HCT116 (cell line): ENCODE measurements around the gene TMSB4X.

Source experiments
- ELF1 ChIP-seq: IDR thresholded peaks from 2 replicates; pipeline ENCODE4 v1.6.1; 2012; ENCODE audit warnings: low read depth, borderline replicate concordance
- EZH2 ChIP-seq: fragments of 200-600 bp; sonication (generic); IDR thresholded peaks from 2 replicates; pipeline ENCODE4 v1.6.1; 2017; ENCODE audit warnings: antibody characterized with exemption, mixed run types
- JUND ChIP-seq: IDR thresholded peaks from 2 replicates; pipeline ENCODE4 v1.6.1; 2012
- MAX ChIP-seq: IDR thresholded peaks from 2 replicates; pipeline ENCODE4 v1.6.1; 2012
- POLR2A ChIP-seq: IDR thresholded peaks from 2 replicates; pipeline ENCODE4 v1.7.0; 2011; ENCODE audit warnings: borderline replicate concordance; ENCODE audit not compliant: insufficient read depth, insufficient read length; ENCODE audit errors: extremely low read depth
- RAD21 ChIP-seq: IDR thresholded peaks from 2 replicates; pipeline ENCODE4 v1.6.1; 2012; ENCODE audit warnings: low read depth, mild to moderate bottlenecking
- SIN3A ChIP-seq: IDR thresholded peaks from 2 replicates; pipeline ENCODE4 v1.6.1; 2012; ENCODE audit warnings: low read depth
- TCF7L2 ChIP-seq: IDR thresholded peaks from 2 replicates; pipeline ENCODE4 v1.7.0; 2011; ENCODE audit warnings: borderline replicate concordance, inconsistent platforms; ENCODE audit not compliant: insufficient read depth, insufficient read length; ENCODE audit errors: extremely low read depth
- YY1 ChIP-seq: IDR thresholded peaks from 2 replicates; pipeline ENCODE4 v1.6.1; 2011; ENCODE audit warnings: low read length, low read depth, moderate library complexity, mild to moderate bottlenecking; ENCODE audit not compliant: insufficient replicate concordance; ENCODE audit errors: extremely low read depth
- ZNF274 ChIP-seq: fragments of 200-500 bp; sonication (Bioruptor generic); IDR thresholded peaks from 2 replicates; pipeline ENCODE4 v1.6.1; 2014; ENCODE audit warnings: mild to moderate bottlenecking, low read depth, low read length, inconsistent platforms
- TF ChIP-seq, protein P1 (sequence below), 3 experiments: fragments of 200-600 bp in 1 of 3; sonication (generic) in 1 of 3; IDR thresholded peaks in 2 of 3; conservative IDR thresholded peaks in 1 of 3; 2 replicates each; pipeline ENCODE4 v1.5.1; 2012 to 2017; ENCODE audit warnings: low read depth in 2 of 3, low read length in 2 of 3, antibody characterized with exemption in 1 of 3, borderline replicate concordance in 1 of 3, control low read depth in 1 of 3, mild to moderate bottlenecking in 1 of 3, mixed read lengths in 1 of 3, mixed run types in 1 of 3, moderate library complexity in 1 of 3; ENCODE audit not compliant: insufficient read depth in 1 of 3
- TF ChIP-seq, protein P2 (sequence below): IDR thresholded peaks from 2 replicates; pipeline ENCODE4 v1.6.1; 2012
- TF ChIP-seq, protein P3 (sequence below): IDR thresholded peaks from 2 replicates; pipeline ENCODE4 v1.6.1; 2012; ENCODE audit warnings: low read depth

DNA sequence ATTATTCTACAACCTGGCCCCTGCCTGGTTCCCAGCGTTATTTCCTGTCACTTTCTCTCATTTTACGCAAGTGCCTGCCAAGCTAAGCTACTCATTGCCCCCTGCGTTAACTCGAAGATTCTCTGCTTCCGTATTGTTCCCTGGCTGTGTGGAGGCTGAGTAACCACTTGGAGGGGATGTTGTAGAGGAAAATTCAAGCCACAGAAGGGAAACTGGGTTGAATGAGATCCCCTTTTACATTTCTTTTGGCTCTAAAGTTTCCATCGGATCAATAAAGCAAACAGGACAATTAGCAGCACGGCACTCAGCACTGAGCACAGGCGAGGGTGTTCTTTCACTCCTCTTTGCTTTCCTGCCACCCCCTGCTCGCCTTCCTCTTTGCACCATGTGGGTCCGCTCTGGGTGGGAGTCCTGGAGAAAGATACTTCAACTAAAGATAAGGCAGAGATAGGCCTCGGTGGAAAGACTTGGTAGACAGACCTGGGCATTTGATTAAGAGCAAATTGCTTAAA is 4.2 kb upstream of the TMSB4X start:
- TF ChIP-seq, protein P1, sequence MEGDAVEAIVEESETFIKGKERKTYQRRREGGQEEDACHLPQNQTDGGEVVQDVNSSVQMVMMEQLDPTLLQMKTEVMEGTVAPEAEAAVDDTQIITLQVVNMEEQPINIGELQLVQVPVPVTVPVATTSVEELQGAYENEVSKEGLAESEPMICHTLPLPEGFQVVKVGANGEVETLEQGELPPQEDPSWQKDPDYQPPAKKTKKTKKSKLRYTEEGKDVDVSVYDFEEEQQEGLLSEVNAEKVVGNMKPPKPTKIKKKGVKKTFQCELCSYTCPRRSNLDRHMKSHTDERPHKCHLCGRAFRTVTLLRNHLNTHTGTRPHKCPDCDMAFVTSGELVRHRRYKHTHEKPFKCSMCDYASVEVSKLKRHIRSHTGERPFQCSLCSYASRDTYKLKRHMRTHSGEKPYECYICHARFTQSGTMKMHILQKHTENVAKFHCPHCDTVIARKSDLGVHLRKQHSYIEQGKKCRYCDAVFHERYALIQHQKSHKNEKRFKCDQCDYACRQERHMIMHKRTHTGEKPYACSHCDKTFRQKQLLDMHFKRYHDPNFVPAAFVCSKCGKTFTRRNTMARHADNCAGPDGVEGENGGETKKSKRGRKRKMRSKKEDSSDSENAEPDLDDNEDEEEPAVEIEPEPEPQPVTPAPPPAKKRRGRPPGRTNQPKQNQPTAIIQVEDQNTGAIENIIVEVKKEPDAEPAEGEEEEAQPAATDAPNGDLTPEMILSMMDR (IDR thresholded peaks at IDR 0.05 in 2 of 3, conservative IDR thresholded peaks at IDR 0.05 in 1 of 3; ENCODE audit: borderline replicate concordance in 1 of 3, insufficient read depth in 1 of 3, low read depth in 2 of 3, low read length in 2 of 3), result peak in 1 of 3 experiments; percentile 15; a peak in 2 of 6 replicates
- TF ChIP-seq RAD21, result peak; percentile 49; the same call in 1 of the 2 replicates
- TF ChIP-seq EZH2, result no peak
- no peak for TF ChIP-seq POLR2A
- no peak for TF ChIP-seq MAX
- TF ChIP-seq, protein P2, sequence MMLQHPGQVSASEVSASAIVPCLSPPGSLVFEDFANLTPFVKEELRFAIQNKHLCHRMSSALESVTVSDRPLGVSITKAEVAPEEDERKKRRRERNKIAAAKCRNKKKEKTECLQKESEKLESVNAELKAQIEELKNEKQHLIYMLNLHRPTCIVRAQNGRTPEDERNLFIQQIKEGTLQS, result no peak
- TF ChIP-seq, protein P3, sequence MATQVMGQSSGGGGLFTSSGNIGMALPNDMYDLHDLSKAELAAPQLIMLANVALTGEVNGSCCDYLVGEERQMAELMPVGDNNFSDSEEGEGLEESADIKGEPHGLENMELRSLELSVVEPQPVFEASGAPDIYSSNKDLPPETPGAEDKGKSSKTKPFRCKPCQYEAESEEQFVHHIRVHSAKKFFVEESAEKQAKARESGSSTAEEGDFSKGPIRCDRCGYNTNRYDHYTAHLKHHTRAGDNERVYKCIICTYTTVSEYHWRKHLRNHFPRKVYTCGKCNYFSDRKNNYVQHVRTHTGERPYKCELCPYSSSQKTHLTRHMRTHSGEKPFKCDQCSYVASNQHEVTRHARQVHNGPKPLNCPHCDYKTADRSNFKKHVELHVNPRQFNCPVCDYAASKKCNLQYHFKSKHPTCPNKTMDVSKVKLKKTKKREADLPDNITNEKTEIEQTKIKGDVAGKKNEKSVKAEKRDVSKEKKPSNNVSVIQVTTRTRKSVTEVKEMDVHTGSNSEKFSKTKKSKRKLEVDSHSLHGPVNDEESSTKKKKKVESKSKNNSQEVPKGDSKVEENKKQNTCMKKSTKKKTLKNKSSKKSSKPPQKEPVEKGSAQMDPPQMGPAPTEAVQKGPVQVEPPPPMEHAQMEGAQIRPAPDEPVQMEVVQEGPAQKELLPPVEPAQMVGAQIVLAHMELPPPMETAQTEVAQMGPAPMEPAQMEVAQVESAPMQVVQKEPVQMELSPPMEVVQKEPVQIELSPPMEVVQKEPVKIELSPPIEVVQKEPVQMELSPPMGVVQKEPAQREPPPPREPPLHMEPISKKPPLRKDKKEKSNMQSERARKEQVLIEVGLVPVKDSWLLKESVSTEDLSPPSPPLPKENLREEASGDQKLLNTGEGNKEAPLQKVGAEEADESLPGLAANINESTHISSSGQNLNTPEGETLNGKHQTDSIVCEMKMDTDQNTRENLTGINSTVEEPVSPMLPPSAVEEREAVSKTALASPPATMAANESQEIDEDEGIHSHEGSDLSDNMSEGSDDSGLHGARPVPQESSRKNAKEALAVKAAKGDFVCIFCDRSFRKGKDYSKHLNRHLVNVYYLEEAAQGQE, result no peak
- TF ChIP-seq ZNF274, result no peak
- TF ChIP-seq JUND, result no peak
- TF ChIP-seq ELF1, result no peak
- no peak for TF ChIP-seq SIN3A
- no peak for TF ChIP-seq TCF7L2
- no peak for TF ChIP-seq YY1
